NCI-H1092 (cell line): ENCODE measurements around the gene MDM4.

ENCODE experiments used
- DNase-seq: peaks from one replicate; lab custom pipeline; 2025; lab: John Stamatoyannopoulos, UW

Gene MDM4

DNA sequence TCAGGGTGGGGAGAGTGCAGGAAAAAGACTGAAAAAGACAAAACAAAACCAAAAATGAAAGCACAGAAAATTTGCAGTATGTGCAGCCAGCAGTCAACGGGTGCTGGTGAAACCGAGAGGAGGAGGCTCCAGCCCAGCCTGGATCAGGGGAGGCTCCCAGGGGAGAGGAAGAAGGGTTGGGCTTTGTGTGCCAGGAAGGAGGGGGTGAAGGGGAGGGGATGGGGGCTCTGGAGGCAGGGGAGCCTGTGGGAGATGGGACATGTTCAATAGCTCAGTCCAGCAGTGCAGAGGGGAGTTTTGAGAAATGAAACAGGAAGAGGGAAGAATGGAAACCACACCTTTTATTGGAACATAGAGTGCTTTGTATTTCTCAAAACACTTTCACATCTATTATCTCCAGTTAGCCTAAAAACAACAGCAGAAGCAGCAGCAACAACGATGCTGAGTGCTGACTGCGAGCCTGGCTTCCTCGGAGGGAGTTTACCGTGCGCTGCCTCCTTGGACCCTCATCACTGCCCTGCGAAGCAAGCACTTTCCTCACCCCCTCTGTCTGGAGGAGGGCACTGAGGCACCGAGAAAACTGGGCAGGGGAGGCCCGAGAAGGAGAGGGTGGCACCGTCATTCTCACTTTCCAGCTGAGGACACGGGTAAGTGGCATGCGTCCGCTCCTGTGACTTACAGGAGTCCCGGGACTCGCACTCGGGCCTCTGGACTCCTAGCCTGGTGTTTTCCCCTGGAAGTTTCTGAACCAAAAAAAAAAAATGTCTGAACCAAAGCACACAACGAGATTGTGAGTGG is 62.9 kb downstream of the MDM4 start:
- DNase-seq, result peak; percentile 33

DNA sequence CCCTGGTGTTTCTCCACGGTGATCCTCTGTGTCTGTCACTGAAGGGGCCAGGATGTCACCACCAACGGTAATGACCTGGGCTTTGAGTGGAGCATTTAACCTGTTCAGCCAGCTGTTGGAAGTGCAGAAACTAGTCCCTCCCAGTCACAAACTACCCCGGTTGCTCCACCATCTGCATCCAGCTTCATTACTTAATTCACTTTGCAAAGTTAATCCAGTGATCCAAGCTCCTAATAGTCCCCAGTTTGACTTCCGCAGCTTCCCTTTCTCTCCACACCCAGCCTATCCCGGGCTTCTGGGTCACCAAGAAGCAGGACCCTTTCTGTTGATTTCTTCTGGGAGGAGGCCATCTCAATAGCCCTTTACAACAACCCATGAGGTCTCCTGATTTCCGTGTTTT is 63.5 kb downstream of the MDM4 start:
- no peak for DNase-seq

DNA sequence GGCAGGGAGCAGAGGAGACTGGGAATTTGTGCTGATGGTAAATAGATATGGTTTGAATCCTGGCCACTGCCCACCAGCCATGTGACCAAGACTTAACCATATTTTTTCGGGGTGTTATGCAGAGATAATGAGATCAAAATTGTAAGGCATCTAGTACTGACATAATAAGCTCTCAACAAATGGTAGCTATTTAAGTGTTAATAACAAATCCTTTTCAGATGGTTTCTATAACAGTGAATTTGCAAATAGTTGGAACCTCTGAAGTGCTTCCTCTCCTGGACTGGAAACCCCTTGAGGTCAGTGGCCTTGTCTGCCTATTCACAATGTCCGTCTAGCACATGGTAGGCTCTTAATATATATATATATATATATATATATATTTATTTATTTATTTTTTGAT is 64.7 kb downstream of the MDM4 start:
- no peak for DNase-seq

DNA sequence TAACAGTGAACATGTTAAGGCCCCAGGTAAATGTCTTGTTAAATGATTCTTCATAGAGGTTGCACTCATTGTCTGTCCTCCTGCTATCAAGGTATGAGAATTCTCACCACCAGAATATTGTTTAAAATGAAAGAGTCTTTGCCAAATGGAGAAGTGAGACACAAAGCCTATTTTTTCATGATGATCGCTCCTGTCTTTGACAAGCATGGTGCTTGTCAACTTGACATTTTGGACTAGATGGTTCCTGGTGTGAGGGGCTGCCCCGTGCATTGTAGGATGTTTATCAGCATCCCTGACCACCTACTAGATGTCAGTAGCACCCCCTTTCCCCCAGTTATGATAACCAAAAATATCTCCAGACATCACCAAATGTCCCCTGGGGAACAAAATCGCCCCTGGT is 65.6 kb downstream of the MDM4 start:
- DNase-seq, result no peak

DNA sequence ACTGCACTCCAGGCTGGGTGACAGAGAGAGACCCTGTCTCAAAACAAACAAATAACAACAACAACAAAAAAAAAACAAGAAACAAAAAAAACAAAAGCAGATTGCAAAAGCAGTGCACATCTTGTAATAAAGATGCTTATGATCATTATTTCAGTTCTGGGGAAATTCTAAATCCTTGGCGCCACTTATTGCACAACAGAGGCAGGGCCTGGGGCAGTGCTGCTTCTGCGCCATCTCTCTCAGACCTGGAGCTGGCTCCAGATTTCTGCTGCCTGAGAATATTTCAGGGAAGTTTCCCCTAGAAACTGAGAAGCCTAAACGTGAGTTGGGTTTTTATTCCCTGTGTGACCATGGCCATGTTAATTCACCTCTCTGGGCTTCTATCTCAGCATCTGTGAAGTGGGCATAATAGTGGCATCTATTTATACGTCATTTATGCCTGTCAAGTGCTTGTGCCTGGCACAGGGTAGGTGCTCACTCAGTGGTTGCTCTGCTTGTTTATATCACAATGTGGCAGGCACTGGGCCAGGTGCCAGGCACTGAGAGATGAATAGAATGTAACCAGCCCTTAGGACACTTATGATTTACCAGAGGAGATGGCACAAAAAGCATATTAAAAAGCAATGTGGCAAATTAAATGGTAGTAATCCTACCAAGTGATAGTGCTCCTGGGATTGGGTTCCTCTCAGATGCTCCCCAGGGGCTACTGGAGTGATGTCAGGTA is 67.9 kb downstream of the MDM4 start:
- peak; percentile 87 for DNase-seq

DNA sequence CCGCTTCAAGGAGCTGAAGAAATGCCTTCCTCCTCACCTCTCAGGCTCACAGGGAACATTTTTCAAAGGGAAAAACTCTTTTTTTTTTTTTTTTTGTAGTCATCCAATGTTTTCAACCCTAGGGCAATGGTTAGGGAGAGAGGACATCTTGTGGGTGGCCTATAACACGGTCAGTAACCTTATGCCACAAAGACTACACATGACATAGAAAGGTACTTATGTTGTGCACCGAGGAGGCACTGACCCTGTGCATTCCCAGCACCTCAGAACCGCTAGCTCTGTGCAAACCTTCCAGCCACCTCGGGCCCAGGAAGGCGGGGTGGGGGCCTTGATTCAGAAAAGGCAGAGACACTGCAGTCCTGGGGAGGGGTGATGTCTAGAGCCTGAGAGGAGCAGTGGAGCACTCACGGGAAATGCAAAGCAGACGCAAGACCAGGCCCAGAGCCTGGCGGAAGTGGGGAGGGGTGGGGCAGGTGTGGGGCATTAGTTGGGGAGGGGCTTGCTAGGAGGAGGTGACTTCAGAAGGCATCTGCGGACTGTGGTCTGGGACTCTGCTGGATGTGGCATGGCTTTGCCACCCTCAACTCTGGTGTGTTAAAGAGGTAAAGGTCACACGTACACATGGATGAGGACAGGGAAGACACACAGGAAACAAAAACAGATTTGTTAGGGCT is 68.6 kb downstream of the MDM4 start:
- DNase-seq, result no peak

DNA sequence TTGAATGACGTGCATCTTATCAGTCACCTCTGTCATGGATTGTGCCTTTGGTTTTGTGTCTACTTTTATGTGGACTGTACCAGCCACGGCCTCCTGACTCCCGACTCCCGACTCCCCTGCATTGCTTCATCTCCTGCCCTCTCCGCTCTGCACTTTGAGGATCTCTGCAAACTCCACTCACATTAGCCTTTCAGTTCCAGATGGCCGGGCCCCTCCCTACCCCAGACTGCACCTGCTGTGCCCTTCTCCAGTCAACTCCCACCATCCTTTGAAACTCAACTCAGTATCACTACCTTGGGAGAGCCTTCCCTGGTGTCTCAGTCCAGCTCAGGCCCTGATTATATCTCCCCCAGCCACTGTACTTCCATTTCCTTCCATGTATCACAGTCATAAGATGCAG is 71.4 kb downstream of the MDM4 start:
- no peak for DNase-seq

DNA sequence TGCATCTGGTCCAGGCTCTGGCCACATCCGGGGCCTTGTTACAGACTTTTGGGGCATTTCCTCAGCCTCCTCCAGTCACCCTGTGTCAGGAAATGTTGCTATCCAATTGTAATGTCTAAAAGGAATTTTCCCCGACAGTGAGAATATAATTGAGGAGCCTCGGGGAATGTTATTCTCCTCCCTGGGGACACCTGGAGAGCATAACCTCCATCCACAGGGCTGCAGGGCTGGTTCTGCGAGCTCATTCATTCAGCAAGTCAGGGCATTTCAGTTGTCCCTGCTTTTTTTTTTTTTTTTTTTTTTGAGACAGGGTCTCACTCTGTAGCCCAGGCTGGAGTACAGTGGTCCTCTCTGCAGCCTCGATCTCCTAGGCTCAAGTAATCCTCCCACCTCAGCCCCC is 72.6 kb downstream of the MDM4 start:
- DNase-seq, result no peak

DNA sequence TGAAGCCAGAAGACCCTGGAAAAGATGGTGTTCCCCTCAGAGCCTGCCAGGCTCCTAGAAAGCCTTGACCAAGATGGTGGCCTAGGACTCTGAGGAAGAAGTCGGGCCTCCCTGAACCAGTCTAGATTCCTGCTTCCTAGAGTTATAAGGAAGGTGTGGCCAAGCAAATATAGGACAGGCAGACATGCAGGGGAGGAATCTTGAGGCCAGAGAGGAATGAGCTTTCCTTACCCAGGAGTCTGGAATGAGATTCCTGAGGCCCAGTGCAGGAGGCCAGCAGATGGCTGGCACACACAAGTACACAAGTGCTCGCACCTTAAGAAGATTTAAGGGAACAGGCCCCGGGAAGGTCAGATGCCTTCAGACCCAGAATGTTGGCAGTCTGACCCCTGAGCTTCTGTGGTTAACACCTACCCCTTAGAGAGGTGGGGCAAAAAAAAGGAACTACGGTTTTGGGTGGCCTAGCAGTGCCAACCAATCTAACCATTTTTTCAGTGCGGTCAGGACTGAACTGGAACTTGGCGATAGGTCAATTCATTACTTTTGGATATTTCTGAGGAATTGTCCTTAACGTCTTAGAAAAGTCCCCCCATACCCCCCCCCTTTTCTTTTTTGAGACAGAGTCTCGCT is 73.3 kb downstream of the MDM4 start:
- no peak for DNase-seq

DNA sequence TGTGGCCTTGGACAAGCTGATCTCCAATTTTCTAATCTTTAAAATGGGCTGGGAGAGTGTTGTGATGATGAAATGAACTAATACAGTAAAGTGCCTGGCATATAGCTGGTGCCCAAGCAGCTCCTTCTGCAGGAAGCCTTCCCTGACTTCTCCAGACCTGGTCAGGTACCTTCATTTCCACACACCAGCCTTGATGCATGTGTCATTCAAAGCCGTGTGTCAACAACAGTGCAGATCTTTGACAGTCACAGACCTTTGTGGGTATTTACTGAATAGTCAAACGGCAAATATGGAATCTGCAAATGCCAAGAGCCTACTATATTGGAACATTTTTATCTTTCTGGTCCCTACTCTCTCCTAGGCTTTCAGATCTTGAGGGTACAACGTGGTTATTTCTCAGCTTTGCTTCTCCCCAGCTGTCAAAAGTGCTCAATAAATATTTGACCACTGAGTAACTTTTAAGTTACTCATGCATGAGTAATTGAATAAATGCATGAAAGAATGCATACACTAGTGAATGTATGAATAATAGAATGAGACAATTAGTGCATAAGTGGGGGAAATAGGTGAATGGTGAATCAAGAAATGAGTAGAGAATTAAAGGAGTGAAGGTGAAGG is 75.4 kb downstream of the MDM4 start:
- no peak for DNase-seq

DNA sequence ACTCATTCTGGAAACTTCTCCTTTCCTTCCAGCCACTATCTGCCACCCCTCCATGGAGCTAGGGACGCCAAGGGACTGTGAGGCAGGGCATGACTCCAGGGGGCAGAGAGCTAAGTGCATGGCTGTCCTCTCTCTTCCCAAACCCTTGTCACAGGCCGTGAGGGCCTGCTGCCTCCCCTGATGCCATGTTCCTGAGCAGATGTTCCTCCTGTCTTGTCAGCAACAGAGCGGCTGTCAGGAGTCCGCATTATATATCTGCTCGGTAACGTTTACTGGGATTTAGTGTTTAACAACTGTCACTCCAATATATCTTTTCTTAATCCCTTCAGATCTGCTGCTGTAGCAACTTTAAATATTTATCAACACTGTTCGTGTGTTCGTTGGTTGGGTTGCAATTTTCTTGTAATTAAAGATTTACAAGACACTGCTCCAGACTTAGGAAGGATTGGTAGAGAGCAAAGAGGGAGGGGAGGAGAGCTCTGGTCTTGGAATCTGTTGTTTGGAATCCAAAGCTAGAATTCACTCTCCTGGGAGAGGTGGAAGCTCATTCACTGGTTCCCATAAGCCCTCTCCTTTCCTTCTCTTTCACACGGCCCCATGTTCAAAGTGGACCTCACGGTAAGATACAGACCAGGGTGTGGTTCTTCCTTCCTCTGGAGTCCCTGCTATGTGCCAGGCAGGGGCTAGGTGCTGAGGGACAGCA is 76.2 kb downstream of the MDM4 start:
- no peak for DNase-seq

DNA sequence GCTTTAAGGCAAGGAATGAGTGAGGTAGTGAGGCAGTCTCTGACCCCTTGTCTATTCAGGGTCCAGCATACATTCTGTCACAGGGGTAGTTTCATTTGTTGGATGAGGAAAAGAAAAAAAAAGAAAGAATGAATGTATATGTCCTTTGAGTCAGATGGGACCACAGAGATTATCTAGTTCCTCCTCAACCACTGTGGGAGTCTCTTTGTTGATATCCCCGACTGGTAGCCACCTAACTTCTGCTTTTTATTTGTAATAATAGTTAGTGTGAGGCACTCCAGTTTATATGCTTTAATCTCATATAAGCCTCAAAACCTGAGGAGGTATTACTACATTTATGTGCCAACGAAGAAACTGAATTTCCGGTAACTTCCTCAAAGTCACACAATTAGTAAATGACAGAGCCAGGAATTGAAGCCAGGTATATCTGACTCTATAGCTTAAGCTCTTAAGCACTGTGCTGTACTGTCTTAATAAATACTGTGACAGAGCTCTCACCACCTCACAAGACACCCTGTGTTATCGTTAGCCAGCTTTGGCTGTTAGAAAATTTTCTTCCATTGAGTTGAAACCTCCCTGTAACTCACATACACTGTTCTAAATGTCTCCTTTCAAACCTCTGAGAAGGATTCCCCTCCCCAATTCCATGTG is 82.2 kb downstream of the MDM4 start:
- DNase-seq, result no peak

DNA sequence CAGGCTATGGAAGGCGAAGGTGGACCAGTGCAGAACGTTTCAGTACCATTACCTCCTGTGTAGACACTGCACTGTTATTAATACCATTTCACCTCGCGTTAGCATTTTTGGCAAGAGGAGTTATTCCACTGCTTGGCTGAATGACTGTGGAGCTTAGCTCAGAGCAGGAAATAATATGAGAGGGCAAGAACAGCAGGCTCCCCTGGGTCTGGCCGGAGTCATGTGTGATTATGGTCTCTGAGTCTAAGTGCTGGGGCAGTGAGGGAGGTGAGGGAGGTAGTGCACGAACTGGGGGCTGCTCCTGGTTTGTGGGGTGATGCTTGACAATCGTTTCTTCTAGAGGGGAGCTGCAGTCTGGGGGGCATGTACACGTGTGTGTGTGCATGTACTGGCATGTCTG is 82.9 kb downstream of the MDM4 start:
- DNase-seq, result no peak

DNA sequence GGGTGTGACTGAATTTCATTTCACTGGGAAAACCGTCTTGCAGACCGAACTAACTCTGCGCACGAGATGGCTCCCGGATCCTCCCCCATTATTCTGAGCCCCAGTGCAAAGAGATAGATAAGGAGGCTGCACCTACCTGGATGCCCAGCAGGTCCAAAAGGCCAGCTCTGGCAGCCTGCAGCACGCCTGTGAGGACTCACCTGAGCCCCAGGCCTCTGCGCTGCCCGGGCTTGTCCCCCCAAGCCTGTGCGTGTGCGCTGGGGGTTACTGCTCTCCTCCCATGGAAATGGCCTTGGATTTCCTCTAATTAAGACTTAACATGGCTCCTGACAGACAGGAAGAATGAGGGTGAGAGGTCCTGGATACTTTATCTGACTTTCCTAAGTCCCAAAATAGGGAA is 83.4 kb downstream of the MDM4 start:
- no peak for DNase-seq

DNA sequence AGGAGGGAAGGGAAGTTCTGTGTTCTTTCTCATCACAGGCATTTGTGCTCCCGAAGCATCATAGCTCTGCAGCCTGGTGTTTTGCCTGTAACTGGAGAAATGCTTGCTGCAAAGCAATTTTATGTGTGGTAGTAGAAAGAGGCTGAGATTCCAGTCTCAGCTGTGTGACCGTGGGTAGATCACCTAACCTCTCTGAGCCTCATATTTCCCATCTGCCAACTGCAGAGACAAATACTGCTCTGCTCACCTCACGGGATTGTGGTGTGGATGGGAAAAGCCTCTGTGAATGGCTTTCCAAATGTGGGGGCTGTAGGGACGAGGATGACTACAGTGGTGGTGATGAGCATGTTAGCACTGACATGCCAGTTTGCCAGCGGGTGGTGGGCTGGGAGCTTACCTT is 84.0 kb downstream of the MDM4 start:
- DNase-seq, result no peak

DNA sequence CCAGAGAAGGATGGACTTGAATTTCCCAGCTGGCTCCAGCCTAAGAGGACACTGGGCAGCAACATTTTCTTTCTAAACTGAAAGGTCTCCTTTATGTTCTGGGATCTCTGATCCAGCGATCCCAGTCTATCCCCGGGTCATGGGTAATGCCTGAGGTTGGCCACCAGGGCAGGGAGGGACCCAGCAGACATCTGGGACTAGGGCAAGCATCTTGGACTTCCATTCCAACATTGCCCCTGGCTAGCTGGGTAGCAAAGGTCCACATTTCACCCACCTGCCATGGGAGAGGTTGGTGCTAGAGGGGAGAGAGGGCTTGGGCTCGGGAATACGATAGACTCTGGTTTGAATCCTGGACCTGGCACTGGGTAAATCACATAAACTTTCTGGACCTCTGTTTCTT is 84.8 kb downstream of the MDM4 start:
- no peak for DNase-seq

DNA sequence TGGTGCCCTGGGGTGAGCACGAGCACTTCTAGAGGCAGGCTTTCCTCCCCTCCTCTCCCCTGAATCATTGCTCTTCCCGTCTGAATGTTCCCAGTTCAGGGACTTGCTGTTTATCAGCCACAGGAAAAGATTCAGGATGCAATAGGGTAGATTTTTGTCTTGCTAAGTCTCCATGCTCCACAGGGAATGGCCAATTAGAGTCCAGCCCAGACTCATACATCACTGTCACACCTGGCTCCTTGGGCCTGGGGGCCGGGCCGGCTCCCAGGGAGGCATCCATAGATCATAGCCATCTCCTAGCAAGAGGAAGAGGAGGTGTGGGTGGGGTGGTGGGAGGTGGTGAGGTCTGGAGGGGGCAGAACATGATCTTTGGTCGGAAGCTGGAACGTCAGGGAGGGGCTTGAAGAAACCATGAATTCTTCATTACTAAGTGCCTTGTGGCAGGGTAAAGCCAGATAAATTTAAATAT is 85.9 kb downstream of the MDM4 start:
- DNase-seq, result no peak

DNA sequence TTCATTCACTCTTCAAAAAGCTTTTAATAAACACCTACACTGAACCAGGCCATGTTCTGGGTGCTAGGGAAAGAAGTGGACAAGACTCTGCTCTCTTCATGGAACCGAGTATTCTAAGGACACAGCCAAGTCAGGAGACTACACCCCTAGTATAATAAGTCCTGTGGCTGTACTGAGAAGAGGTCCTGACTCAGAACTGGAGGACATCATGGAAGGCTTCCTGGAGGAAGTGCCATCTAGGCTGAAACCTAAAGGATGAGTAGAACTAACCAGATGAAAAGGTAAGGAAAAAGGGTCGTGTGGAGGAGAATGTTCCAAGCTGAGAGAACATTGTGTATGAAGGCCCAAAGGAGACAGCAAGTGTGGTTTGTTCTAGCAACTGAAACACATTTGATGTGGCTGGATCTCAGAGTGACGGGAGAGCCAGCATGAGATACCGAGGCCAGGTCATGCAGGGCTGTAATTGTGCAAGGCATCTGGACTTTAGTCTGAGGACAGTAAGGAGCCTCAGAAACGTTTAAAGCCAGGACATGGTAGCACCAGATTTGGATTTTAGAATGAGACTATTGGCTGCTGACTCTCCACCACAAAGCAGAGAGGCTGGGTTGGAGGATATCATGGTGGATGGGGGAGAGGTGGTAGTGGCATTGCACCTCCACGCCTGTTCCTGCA is 86.8 kb downstream of the MDM4 start:
- no peak for DNase-seq

DNA sequence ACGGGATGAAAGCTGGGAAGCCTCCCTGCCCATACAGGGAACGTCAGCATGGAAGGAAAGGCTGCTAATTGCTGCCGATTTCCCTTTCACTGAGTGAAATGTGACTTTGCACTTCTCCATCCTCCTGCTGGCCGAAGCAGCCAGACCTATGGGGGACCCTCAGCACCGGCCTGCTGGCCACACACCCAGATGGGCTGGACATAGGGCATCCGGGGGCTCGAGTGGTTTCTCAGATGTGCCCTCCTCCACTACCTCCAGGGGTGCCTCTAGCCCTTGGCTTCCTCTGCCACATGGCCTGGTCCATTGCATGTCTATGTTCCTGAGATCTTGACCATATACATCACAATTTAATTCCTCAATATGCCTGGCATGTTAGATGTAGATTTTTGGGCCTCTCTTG is 89.6 kb downstream of the MDM4 start:
- no peak for DNase-seq
